ENCODE data around the gene LGI2. TPM values are rescaled to one million over a fixed set of nuclear protein-coding genes. Genes with fewer than 3 reads are reported as not detected.

The LGI2 gene
- total and polyA plus RNA-seq, 2 experiments from 2014 or later, result 0.89 to 3.6 TPM

GRCh38 chr4:24970635-24971034, 60.1 kb downstream of the LGI2 start:
- Histone ChIP-seq H3K4me2 (no peak overlapping the region), H3K9me3 (ENCODE audit: low read depth) (no peaks in the 10 kb centered on the region), H3K9me2 (replicated peaks; ENCODE audit: insufficient read depth) (no peaks in the 10 kb centered on the region), H3K4me1 (ENCODE audit: insufficient read depth) (peaks cover 4% of the 10 kb centered on the region), H3K36me3 (replicated peaks; ENCODE audit: insufficient read depth, low read depth) (no peaks in the 10 kb centered on the region), H3K27ac (no peak overlapping the region), H2AFZ (no peak overlapping the region), H4K20me1 (ENCODE audit: insufficient read depth, poor library complexity, severe bottlenecking) (no peaks in the 10 kb centered on the region), H3K4me3 (no peak overlapping the region), H3K79me2 (no peaks in the 10 kb centered on the region), H3K27me3 (no peaks in the 10 kb centered on the region)
- 89% methylated on average over 2 of the region's 2 CpGs for WGBS (ENCODE audit: low lambda C conversion rate, missing lambda C conversion rate)
- TF ChIP-seq EZH2phosphoT487 (IDR thresholded peaks at IDR 0.05; ENCODE audit: low read depth, severe bottlenecking, unreplicated experiment) (no peak), EZH2 (IDR thresholded peaks at IDR 0.05; ENCODE audit: borderline replicate concordance) (no peak)
- TF ChIP-seq, protein P1, sequence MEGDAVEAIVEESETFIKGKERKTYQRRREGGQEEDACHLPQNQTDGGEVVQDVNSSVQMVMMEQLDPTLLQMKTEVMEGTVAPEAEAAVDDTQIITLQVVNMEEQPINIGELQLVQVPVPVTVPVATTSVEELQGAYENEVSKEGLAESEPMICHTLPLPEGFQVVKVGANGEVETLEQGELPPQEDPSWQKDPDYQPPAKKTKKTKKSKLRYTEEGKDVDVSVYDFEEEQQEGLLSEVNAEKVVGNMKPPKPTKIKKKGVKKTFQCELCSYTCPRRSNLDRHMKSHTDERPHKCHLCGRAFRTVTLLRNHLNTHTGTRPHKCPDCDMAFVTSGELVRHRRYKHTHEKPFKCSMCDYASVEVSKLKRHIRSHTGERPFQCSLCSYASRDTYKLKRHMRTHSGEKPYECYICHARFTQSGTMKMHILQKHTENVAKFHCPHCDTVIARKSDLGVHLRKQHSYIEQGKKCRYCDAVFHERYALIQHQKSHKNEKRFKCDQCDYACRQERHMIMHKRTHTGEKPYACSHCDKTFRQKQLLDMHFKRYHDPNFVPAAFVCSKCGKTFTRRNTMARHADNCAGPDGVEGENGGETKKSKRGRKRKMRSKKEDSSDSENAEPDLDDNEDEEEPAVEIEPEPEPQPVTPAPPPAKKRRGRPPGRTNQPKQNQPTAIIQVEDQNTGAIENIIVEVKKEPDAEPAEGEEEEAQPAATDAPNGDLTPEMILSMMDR (IDR thresholded peaks at IDR 0.05; ENCODE audit: poor library complexity), result no peak
- DNase-seq (ENCODE audit: low spot score), result no peak

GRCh38 chr4:24970191-24970590, 60.6 kb downstream of the LGI2 start:
- H4K20me1 ChIP-seq (ENCODE audit: insufficient read depth, poor library complexity, severe bottlenecking), result no peaks in the 10 kb centered on the region
- no peaks in the 10 kb centered on the region for H3K9me3 ChIP-seq (ENCODE audit: low read depth)
- H3K27ac ChIP-seq, result no peak overlapping the region
- H2AFZ ChIP-seq, result no peak overlapping the region
- H3K9me2 ChIP-seq (replicated peaks; ENCODE audit: insufficient read depth), result no peaks in the 10 kb centered on the region
- no peak overlapping the region for H3K4me3 ChIP-seq
- 96% methylated on average over 5 of the region's 5 CpGs for WGBS (ENCODE audit: low lambda C conversion rate, missing lambda C conversion rate)
- no peaks in the 10 kb centered on the region for H3K27me3 ChIP-seq
- H3K4me1 ChIP-seq (ENCODE audit: insufficient read depth), result peaks cover 4% of the 10 kb centered on the region
- H3K4me2 ChIP-seq, result no peak overlapping the region
- TF ChIP-seq, protein P1 (IDR thresholded peaks at IDR 0.05; ENCODE audit: poor library complexity), result no peak
- no peak for TF ChIP-seq EZH2phosphoT487 (IDR thresholded peaks at IDR 0.05; ENCODE audit: low read depth, severe bottlenecking, unreplicated experiment)
- no peak for TF ChIP-seq EZH2 (IDR thresholded peaks at IDR 0.05; ENCODE audit: borderline replicate concordance)
- DNase-seq (ENCODE audit: low spot score), result no peak
- no peaks in the 10 kb centered on the region for H3K79me2 ChIP-seq
- H3K36me3 ChIP-seq (replicated peaks; ENCODE audit: insufficient read depth, low read depth), result no peaks in the 10 kb centered on the region

DNA sequence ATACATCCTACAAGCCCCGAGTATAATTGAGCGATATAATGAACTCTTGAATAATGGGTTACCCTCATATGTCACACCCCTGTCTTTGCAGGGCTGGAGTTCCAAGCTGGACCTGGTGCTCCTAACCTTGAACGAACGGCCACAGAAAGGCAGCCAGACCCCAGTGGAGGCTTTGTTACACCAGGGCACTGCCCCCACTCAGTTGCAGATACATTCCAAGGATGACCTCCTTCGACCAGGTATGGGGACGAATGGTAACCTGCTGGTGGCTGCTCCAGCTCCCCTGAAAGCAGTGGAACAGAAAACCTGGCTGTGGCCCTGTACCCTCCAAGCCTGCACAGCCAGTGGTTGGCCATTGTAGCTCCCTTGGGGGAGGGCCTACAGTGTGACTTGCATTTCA, 61.3 kb downstream of the LGI2 start:
- Histone ChIP-seq H3K9me3 (ENCODE audit: low read depth) (no peaks in the 10 kb centered on the region), H3K9me2 (replicated peaks; ENCODE audit: insufficient read depth) (no peaks in the 10 kb centered on the region), H3K36me3 (replicated peaks; ENCODE audit: insufficient read depth, low read depth) (no peaks in the 10 kb centered on the region), H3K4me2 (no peak overlapping the region), H2AFZ (no peak overlapping the region), H3K27ac (no peak overlapping the region), H3K27me3 (no peaks in the 10 kb centered on the region), H3K4me1 (ENCODE audit: insufficient read depth) (peaks cover 4% of the 10 kb centered on the region), H4K20me1 (ENCODE audit: insufficient read depth, poor library complexity, severe bottlenecking) (no peaks in the 10 kb centered on the region), H3K79me2 (no peaks in the 10 kb centered on the region), H3K4me3 (no peak overlapping the region)
- TF ChIP-seq EZH2 (IDR thresholded peaks at IDR 0.05; ENCODE audit: borderline replicate concordance) (no peak), EZH2phosphoT487 (IDR thresholded peaks at IDR 0.05; ENCODE audit: low read depth, severe bottlenecking, unreplicated experiment) (no peak)
- TF ChIP-seq, protein P1 (IDR thresholded peaks at IDR 0.05; ENCODE audit: poor library complexity), result no peak
- no peak for DNase-seq (ENCODE audit: low spot score)
- 94% methylated on average over 6 of the region's 6 CpGs for WGBS (ENCODE audit: low lambda C conversion rate, missing lambda C conversion rate)

DNA sequence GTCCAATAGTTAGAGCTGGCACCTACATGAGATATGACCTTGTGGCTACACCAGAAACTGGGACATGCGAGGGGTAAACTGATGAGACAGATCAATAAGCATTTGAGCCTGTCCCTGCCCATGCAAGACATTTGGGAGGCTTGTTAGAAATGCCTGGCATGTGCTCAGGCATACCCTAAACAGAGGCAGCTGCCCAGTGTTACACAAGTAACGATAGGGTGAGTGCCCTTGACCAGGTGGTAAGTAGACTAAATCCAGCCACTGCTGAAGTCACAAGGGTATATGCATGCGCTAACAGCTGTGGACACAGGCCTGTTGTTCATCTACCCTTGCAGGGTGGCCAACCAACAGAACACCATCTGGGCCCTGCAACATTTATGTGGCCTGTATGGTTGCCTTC, 61.8 kb downstream of the LGI2 start:
- Histone ChIP-seq H3K4me3 (no peak overlapping the region), H3K27ac (no peak overlapping the region), H4K20me1 (ENCODE audit: insufficient read depth, poor library complexity, severe bottlenecking) (no peaks in the 10 kb centered on the region), H3K4me2 (no peak overlapping the region), H2AFZ (no peak overlapping the region), H3K79me2 (no peaks in the 10 kb centered on the region), H3K36me3 (replicated peaks; ENCODE audit: insufficient read depth, low read depth) (no peaks in the 10 kb centered on the region), H3K4me1 (ENCODE audit: insufficient read depth) (peaks cover 4% of the 10 kb centered on the region), H3K27me3 (no peaks in the 10 kb centered on the region), H3K9me3 (ENCODE audit: low read depth) (no peaks in the 10 kb centered on the region), H3K9me2 (replicated peaks; ENCODE audit: insufficient read depth) (no peaks in the 10 kb centered on the region)
- TF ChIP-seq, protein P1 (IDR thresholded peaks at IDR 0.05; ENCODE audit: poor library complexity), result no peak
- TF ChIP-seq EZH2phosphoT487 (IDR thresholded peaks at IDR 0.05; ENCODE audit: low read depth, severe bottlenecking, unreplicated experiment) (no peak), EZH2 (IDR thresholded peaks at IDR 0.05; ENCODE audit: borderline replicate concordance) (no peak)
- no peak for DNase-seq (ENCODE audit: low spot score)
- whole genome bisulfite sequencing (ENCODE audit: low lambda C conversion rate, missing lambda C conversion rate), result 96% methylated on average over 3 of the region's 3 CpGs
